ENCODE data around the gene RDH16.
A peak's percentile ranks its signal among the peaks of the same experiment; 100 is the strongest.
"Not testable (repeated sequence)": the region's sequence is repeated elsewhere in the genome, so short reads cannot be mapped to it uniquely, and the experiment has no call there.

The RDH16 gene

GRCh38 chr12:56980268-56980667 is 22.9 kb upstream of the RDH16 start:
- no peaks in the 10 kb centered on the region for H3K36me3 ChIP-seq (ENCODE audit: insufficient read depth)
- no peak overlapping the region for H2AFZ ChIP-seq (ENCODE audit: low read depth)
- H3K4me2 ChIP-seq, result no peak overlapping the region; the same call in 1 of the 2 replicates
- TF ChIP-seq CTCF (conservative IDR thresholded peaks at IDR 0.05; ENCODE audit: low read depth, low read length), result no peak
- H3K79me2 ChIP-seq (ENCODE audit: insufficient read depth, low read depth), result no peaks in the 10 kb centered on the region
- peaks cover 11% of the 10 kb centered on the region for H3K4me1 ChIP-seq (ENCODE audit: low read depth, poor library complexity, severe bottlenecking)
- no peak overlapping the region for H3K4me3 ChIP-seq (IDR thresholded peaks at IDR 0.05; ENCODE audit: insufficient read depth, low read depth, low read length)
- no peak overlapping the region for H3K9ac ChIP-seq
- no peak overlapping the region for H3K27ac ChIP-seq
- no peaks in the 10 kb centered on the region for H4K20me1 ChIP-seq (ENCODE audit: insufficient read depth)
- no peaks in the 10 kb centered on the region for H3K27me3 ChIP-seq (ENCODE audit: insufficient read depth, low read depth)

- TF ChIP-seq CTCF (conservative IDR thresholded peaks at IDR 0.05; ENCODE audit: low read depth, low read length), result no peak
- H2AFZ ChIP-seq (ENCODE audit: low read depth), result no peak overlapping the region; the same call in 1 of the 2 replicates
- H3K4me1 ChIP-seq (ENCODE audit: low read depth, poor library complexity, severe bottlenecking), result peaks cover 11% of the 10 kb centered on the region
- no peaks in the 10 kb centered on the region for H3K27me3 ChIP-seq (ENCODE audit: insufficient read depth, low read depth)
- no peaks in the 10 kb centered on the region for H4K20me1 ChIP-seq (ENCODE audit: insufficient read depth)
- H3K9ac ChIP-seq, result no peak overlapping the region
- H3K4me3 ChIP-seq (IDR thresholded peaks at IDR 0.05; ENCODE audit: insufficient read depth, low read depth, low read length), result no peak overlapping the region
- H3K4me2 ChIP-seq, result no peak overlapping the region; the same call in 1 of the 2 replicates
- no peaks in the 10 kb centered on the region for H3K79me2 ChIP-seq (ENCODE audit: insufficient read depth, low read depth)
- H3K27ac ChIP-seq, result no peak overlapping the region
- no peaks in the 10 kb centered on the region for H3K36me3 ChIP-seq (ENCODE audit: insufficient read depth)
Observed at GRCh38 chr12:56979628-56980027, 22.2 kb upstream of the RDH16 start.

GRCh38 chr12:56978397-56979138 is 21.2 kb upstream of the RDH16 start:
- Histone ChIP-seq H4K20me1 (ENCODE audit: insufficient read depth) (no peaks in the 10 kb centered on the region), H3K4me3 (IDR thresholded peaks at IDR 0.05; ENCODE audit: insufficient read depth, low read depth, low read length) (no peak overlapping the region), H3K27me3 (ENCODE audit: insufficient read depth, low read depth) (no peaks in the 10 kb centered on the region), H3K4me2 (no peak overlapping the region), H3K79me2 (ENCODE audit: insufficient read depth, low read depth) (no peaks in the 10 kb centered on the region), H3K4me1 (ENCODE audit: low read depth, poor library complexity, severe bottlenecking) (peaks cover 11% of the 10 kb centered on the region), H2AFZ (ENCODE audit: low read depth) (no peak overlapping the region), H3K36me3 (ENCODE audit: insufficient read depth) (no peaks in the 10 kb centered on the region), H3K9ac (no peak overlapping the region), H3K27ac (no peak overlapping the region)
- no peak for TF ChIP-seq CTCF (conservative IDR thresholded peaks at IDR 0.05; ENCODE audit: low read depth, low read length)

- not testable (repeated sequence) for H3K4me3 ChIP-seq (IDR thresholded peaks at IDR 0.05; ENCODE audit: insufficient read depth, low read depth, low read length); H3K27me3 ChIP-seq (ENCODE audit: insufficient read depth, low read depth); H4K20me1 ChIP-seq (ENCODE audit: insufficient read depth); H3K79me2 ChIP-seq (ENCODE audit: insufficient read depth, low read depth); H2AFZ ChIP-seq (ENCODE audit: low read depth); H3K27ac ChIP-seq; H3K36me3 ChIP-seq (ENCODE audit: insufficient read depth); H3K4me2 ChIP-seq; H3K9ac ChIP-seq
- peaks cover 11% of the 10 kb centered on the region for H3K4me1 ChIP-seq (ENCODE audit: low read depth, poor library complexity, severe bottlenecking)
Observed at GRCh38 chr12:56977361-56977760, 20.0 kb upstream of the RDH16 start.

GRCh38 chr12:56974224-56974623 is 16.8 kb upstream of the RDH16 start:
- not testable (repeated sequence) for H3K4me3 ChIP-seq (IDR thresholded peaks at IDR 0.05; ENCODE audit: insufficient read depth, low read depth, low read length); H3K27ac ChIP-seq; H3K4me2 ChIP-seq; H2AFZ ChIP-seq (ENCODE audit: low read depth); H3K4me1 ChIP-seq (ENCODE audit: low read depth, poor library complexity, severe bottlenecking); H3K9ac ChIP-seq; H3K36me3 ChIP-seq (ENCODE audit: insufficient read depth); H4K20me1 ChIP-seq (ENCODE audit: insufficient read depth); H3K27me3 ChIP-seq (ENCODE audit: insufficient read depth, low read depth); H3K79me2 ChIP-seq (ENCODE audit: insufficient read depth, low read depth)

GRCh38 chr12:56968910-56969309 is 11.5 kb upstream of the RDH16 start:
- not testable (repeated sequence) for H2AFZ ChIP-seq (ENCODE audit: low read depth); H4K20me1 ChIP-seq (ENCODE audit: insufficient read depth); H3K79me2 ChIP-seq (ENCODE audit: insufficient read depth, low read depth); H3K9ac ChIP-seq; H3K27ac ChIP-seq; H3K4me3 ChIP-seq (IDR thresholded peaks at IDR 0.05; ENCODE audit: insufficient read depth, low read depth, low read length); H3K36me3 ChIP-seq (ENCODE audit: insufficient read depth); H3K27me3 ChIP-seq (ENCODE audit: insufficient read depth, low read depth); H3K4me2 ChIP-seq
- H3K4me1 ChIP-seq (ENCODE audit: low read depth, poor library complexity, severe bottlenecking), result peaks cover 17% of the 10 kb centered on the region

- H3K79me2 ChIP-seq (ENCODE audit: insufficient read depth, low read depth); H4K20me1 ChIP-seq (ENCODE audit: insufficient read depth); H3K27me3 ChIP-seq (ENCODE audit: insufficient read depth, low read depth); H3K36me3 ChIP-seq (ENCODE audit: insufficient read depth): not testable (repeated sequence)
- peak overlapping the region; percentile 47 for H3K4me2 ChIP-seq
- H2AFZ ChIP-seq (ENCODE audit: low read depth), result peak overlapping the region; percentile 96
- peak overlapping the region; percentile 34 for H3K4me3 ChIP-seq (IDR thresholded peaks at IDR 0.05; ENCODE audit: insufficient read depth, low read depth, low read length)
- peak overlapping the region; percentile 67 for H3K27ac ChIP-seq
- H3K4me1 ChIP-seq (ENCODE audit: low read depth, poor library complexity, severe bottlenecking), result peaks cover 17% of the 10 kb centered on the region
- H3K9ac ChIP-seq, result peak overlapping the region; percentile 62
Observed at GRCh38 chr12:56965997-56966642, 8.7 kb upstream of the RDH16 start.
